GM19035 (cell line): ENCODE measurements around the gene NUP62.
A peak's percentile ranks its signal among the peaks of the same experiment; 100 is the strongest.

Source experiments
- ATAC-seq: cut with Tn5 transposase; IDR thresholded peaks from one replicate; pipeline ENCODE4 v1.9.1; 2021; ENCODE audit not compliant: unreplicated experiment

NUP62 gene

DNA sequence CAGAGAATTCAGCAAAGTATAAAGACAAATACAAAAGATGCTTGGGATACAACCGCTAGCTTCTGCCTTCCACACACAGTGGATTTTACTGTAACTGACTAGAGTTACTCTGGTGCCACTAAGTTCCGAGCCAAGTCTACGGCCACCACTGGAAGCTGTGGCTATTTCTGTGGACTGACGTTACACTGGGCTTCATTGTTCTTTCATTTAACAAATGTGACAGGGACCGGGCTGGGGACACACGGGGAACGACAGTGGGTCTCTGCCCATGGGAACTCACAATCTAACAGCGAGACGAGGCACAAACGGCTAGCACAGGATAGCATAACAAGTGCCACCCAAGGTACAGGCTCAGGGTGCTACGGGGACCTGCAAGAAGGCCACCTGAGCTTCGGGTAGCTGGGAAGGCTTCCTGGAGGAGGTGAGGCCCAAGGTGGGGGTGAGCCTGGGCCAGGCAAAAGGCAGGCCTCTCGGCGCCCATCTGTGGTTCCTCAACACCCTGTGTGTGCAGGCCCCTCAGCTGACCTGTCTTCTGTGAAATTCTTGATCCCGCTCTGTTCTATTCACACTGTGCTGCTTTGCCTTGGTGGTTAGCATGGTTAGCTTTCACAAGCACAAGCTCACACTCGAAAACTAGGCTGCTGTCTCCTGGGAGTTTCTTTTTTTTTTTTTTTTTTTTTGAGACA is 22.3 kb downstream of the NUP62 start:
- ATAC-seq: no peak

DNA sequence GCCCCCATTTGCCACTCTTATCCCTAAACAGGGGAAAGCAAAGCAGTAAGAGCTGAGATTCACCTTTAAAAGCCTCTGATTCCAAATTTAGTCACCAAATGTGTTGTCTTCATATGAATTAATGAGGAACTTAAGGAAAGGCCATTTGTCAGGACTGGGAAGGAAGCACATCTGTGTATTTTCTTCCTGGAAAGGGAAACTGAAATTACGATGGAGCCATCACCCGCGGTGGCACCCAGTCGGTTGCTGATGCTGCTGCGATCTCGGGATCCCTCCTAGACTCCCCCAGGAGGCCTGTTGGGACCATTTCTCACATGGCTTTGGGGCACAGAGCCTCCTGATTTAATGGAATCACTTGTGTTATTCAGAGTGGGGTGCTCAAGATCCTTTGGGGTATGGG is 25.2 kb downstream of the NUP62 start:
- ATAC-seq: no peak

GRCh38 chr19:49896863-49897621 is 32.3 kb downstream of the NUP62 start, which contains the start of gene IL4I1:
Gene IL4I1, minus strand, starts transcription at chr19:49896887. Its CDS starts 727 bp downstream, at chr19:49896160.
- peak; percentile 50 for ATAC-seq

DNA sequence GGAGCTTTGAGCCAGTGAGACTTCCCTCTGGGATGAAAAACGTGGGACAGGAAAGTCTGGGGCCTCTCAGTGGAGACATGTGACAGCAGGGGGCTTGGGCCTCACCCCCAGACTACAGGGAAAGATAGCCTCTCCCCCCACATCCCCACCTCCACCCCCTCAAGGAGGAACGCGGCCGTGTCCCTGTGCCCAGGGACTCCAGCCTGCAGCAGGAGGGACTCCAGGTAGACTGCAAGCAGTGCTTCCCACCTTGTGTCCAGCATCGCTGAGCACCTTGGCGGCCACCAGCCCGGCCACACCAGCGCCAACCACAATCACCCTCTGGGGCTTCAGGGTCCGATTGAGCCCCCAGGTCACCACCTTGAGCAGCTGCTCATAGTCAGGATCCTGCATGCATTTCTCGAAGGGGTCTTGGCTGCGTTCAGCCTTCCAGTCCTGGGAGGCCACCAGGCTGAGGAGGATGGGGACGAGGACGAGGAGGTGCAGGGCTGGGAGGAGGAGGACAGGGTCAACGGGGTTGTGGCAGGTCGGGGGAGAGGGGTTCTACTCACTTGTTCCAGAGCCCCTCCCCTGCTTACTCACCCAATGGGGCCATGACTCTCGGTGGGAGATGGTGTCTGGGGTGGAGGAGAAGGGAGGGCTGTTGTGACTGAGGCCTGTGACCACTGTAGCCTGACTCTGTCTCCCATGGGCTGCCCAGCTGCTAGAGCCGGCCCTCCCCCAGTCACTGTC is 33.6 kb downstream of the NUP62 start:
- ATAC-seq: no peak

- ATAC-seq: no peak
Observed at GRCh38 chr19:49894879-49895565, 34.3 kb downstream of the NUP62 start.

GRCh38 chr19:49894011-49894664 is 35.2 kb downstream of the NUP62 start:
- ATAC-seq: no peak

DNA sequence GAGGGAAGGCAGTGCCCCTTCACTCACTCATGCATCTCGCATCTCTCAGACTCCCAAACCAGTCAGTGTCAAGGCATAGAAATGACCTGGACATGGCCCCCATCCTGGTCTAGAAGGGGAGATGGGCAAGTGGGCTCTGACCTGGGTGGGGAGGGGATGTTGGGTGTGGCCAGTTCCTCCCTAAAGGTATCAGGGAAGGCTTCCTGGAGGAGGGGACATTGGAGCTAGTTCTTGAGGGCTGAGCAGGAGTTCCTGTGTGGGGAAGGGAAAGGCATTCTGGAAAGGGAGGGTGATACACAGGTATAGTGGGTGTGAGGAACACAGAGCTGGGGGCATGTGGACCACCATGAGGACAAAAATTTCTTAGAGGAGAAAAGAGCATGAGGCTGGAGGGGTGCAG is 36.6 kb downstream of the NUP62 start:
- ATAC-seq: no peak

DNA sequence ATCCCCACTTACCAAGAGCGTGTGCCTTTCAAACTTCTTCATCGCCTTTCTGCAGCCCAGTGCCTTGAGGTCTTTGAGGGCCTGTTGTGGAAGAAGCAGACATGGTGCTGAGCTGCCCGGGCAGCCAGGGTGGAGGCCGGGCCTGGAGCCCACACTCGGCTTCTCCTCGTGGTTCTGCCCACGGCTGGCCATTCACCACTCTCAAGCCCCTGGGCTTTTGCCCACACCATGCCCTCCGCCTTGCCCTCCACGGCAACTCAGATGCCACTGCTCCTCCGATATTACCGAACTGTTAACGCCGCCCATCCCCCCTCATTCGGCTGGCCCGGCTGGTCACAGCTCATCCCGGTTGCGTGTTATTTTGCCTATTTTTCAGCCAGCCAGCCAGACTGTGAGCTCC is 37.9 kb downstream of the NUP62 start:
- ATAC-seq: no peak

DNA sequence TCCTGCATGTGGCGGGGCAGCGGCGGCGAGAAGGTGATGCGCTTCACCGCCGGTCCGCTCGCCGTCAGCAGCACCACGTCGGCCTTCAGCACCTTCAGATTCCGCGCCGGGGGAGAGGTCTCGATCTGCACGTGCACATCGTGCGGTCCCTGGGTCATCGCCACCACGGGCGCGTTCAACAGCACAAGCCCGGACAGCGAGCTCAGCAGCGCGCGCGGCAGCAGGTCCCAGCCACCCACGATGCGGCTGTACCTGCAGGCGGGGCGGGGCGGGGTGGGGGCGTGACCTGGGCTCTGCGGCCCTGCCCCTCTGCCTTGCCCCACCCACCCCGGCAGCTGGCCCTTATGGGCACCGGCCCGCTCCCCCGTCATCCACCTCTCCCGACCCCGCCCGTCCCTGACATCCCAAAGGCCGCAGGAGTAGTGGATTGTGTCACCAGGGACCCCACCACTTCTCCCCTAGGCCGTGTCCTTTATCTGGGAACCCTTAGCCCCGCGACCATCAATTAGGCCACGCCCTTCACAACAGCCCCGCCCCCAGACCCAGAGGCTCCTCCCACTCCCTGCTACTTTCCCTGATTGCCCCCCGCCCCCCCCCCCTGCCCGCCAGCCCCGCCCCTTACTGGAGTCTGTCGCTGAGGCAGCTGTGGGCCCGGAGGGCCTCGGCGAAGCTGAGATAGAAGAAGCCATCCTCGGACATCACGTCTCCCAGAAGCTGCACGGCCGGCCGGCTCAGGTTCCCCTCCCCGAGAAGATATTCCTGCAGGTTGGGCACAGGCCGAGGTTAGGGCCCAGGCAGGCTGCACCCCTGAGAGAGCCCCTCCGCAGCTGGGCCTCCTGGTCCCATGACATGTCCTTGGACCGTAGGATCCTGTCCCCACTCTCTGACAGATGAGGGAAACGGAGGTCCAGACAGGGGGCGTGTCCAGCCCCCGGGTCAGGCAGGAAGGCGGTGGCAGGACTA is 38.7 kb downstream of the NUP62 start:
- ATAC-seq: no peak

GRCh38 chr19:49889687-49890348 is 39.5 kb downstream of the NUP62 start:
- no peak for ATAC-seq

DNA sequence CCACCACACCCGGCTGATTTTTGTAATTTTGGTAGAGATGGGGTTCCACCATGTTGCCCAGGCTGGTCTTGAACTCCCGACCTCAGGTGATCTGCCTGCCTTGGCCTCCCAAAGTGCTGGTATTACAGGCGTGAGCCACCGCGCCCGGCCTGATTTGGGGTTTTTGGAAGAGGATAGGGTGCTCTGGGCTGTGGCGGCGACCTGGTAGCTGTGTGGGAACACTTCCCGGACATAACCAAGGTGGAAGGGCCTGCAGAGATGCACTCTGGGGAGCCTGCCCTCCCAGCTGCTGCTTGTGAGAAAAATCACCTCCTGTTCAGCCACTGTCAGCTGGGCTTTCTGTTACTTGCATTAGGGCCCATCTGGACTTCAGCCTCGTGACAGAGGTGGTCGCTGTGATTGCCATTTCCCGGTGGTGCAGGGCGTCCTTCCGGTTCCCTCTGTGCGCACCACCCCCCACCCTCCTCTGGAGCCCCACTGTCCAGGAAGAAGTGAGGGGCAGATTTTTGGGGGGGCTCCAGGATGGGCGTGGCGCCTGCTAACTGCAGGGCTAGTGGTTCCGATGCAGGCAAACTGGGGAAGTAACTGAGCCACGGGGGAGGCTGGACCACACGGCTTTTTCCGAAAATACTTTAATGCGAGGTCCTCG is 40.1 kb downstream of the NUP62 start:
- ATAC-seq: no peak

- no peak for ATAC-seq
Observed at GRCh38 chr19:49888510-49888824, 40.8 kb downstream of the NUP62 start.

- no peak for ATAC-seq
Observed at GRCh38 chr19:49887665-49888509, 41.4 kb downstream of the NUP62 start.

- ATAC-seq: no peak
Observed at GRCh38 chr19:49887037-49887664, 42.2 kb downstream of the NUP62 start.

DNA sequence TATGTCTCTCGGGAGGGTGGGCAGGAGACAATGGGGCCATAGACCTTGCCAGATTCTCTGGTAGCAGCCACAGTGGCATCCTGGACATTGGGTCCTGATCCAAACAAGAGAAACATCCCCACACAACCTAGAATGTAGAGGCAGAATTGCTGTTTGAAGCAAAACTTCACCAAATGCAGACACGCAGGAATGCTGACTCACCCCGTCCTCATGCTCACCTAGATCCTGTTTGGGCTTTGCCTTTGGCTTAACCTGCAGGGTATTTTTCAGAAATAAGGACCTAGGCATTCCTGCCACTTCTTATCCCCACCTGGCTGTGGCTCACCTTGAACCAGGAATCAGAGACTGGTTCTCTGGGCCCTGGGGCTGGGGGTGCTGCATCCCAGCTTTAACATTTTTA is 44.5 kb downstream of the NUP62 start:
- no peak for ATAC-seq

DNA sequence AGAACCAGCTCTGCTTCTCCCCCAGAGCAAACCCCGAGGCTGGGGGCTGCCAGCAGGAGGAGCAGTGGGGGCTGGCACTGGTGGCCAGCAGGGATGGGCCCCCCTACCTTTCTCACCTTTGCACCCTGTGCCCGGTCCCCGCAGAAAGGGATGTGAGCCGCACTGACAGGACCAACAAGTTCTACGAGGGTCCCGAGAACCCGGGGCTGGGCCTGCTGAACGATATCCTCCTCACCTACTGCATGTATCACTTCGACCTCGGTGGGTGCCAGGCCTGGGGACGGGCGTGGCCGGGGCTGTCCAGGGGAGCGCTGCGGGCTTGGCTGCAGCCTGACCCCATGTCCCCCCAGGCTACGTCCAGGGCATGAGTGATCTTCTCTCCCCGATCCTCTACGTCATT is 45.2 kb downstream of the NUP62 start:
- no peak for ATAC-seq

GRCh38 chr19:49883094-49883493 is 46.2 kb downstream of the NUP62 start:
- ATAC-seq: no peak
